ENCODE measurements around the gene ATP6V1G3.
A peak's percentile ranks its signal among the peaks of the same experiment; 100 is the strongest.
"Not testable (repeated sequence)": the region's sequence is repeated elsewhere in the genome, so short reads cannot be mapped to it uniquely, and the experiment has no call there.

The ATP6V1G3 gene

GRCh38 chr1:198540580-198540979, at the start of gene ATP6V1G3:
Gene ATP6V1G3 (minus strand): TSS chr1:198540680. CDS start chr1:198540650, 30 bp downstream.
- no peak for DNase-seq (ENCODE audit: low read depth)

GRCh38 chr1:198588845-198589244, 48.4 kb upstream of the ATP6V1G3 start:
- DNase-seq (ENCODE audit: low read depth): no peak

- no peak for DNase-seq (ENCODE audit: low read depth)
Observed at GRCh38 chr1:198584163-198584562, 43.7 kb upstream of the ATP6V1G3 start.

- not testable (repeated sequence) for DNase-seq (ENCODE audit: low read depth)
Observed at GRCh38 chr1:198583209-198583802, 42.8 kb upstream of the ATP6V1G3 start.

GRCh38 chr1:198577444-198577843, 37.0 kb upstream of the ATP6V1G3 start:
- DNase-seq (ENCODE audit: low read depth): no peak

GRCh38 chr1:198575798-198576641, 35.5 kb upstream of the ATP6V1G3 start:
- DNase-seq (ENCODE audit: low read depth): no peak

- DNase-seq (ENCODE audit: low read depth): no peak
Observed at GRCh38 chr1:198575292-198575691, 34.8 kb upstream of the ATP6V1G3 start.

- no peak for DNase-seq (ENCODE audit: low read depth)
Observed at GRCh38 chr1:198574325-198574724, 33.8 kb upstream of the ATP6V1G3 start.

GRCh38 chr1:198564716-198565115, 24.2 kb upstream of the ATP6V1G3 start:
- no peak for DNase-seq (ENCODE audit: low read depth)

- DNase-seq (ENCODE audit: low read depth): no peak
Observed at GRCh38 chr1:198564157-198564556, 23.7 kb upstream of the ATP6V1G3 start.

- no peak for DNase-seq (ENCODE audit: low read depth)
Observed at GRCh38 chr1:198563583-198563982, 23.1 kb upstream of the ATP6V1G3 start.

GRCh38 chr1:198560161-198560560, 19.7 kb upstream of the ATP6V1G3 start:
- no peak for DNase-seq (ENCODE audit: low read depth)

GRCh38 chr1:198559362-198559761, 18.9 kb upstream of the ATP6V1G3 start:
- no peak for DNase-seq (ENCODE audit: low read depth)

- DNase-seq (ENCODE audit: low read depth): no peak
Observed at GRCh38 chr1:198558402-198558801, 17.9 kb upstream of the ATP6V1G3 start.

- DNase-seq (ENCODE audit: low read depth): peak; percentile 43
Observed at GRCh38 chr1:198556971-198557370, 16.5 kb upstream of the ATP6V1G3 start.

- no peak for DNase-seq (ENCODE audit: low read depth)
Observed at GRCh38 chr1:198552668-198553416, 12.4 kb upstream of the ATP6V1G3 start.

- no peak for DNase-seq (ENCODE audit: low read depth)
Observed at GRCh38 chr1:198550941-198551524, 10.6 kb upstream of the ATP6V1G3 start.

- DNase-seq (ENCODE audit: low read depth): no peak
Observed at GRCh38 chr1:198549866-198550265, 9.4 kb upstream of the ATP6V1G3 start.

GRCh38 chr1:198548890-198549289, 8.4 kb upstream of the ATP6V1G3 start:
- DNase-seq (ENCODE audit: low read depth): no peak

- no peak for DNase-seq (ENCODE audit: low read depth)
Observed at GRCh38 chr1:198545156-198545555, 4.7 kb upstream of the ATP6V1G3 start.

GRCh38 chr1:198544265-198544664, 3.8 kb upstream of the ATP6V1G3 start:
- DNase-seq (ENCODE audit: low read depth): no peak

- no peak for DNase-seq (ENCODE audit: low read depth)
Observed at GRCh38 chr1:198543670-198544260, 3.3 kb upstream of the ATP6V1G3 start.

Data from activated T-cell treated with anti-CD3 and anti-CD28 coated beads for 24 hours (primary cell).